ENCODE results near the gene CALML3.

Gene CALML3

DNA sequence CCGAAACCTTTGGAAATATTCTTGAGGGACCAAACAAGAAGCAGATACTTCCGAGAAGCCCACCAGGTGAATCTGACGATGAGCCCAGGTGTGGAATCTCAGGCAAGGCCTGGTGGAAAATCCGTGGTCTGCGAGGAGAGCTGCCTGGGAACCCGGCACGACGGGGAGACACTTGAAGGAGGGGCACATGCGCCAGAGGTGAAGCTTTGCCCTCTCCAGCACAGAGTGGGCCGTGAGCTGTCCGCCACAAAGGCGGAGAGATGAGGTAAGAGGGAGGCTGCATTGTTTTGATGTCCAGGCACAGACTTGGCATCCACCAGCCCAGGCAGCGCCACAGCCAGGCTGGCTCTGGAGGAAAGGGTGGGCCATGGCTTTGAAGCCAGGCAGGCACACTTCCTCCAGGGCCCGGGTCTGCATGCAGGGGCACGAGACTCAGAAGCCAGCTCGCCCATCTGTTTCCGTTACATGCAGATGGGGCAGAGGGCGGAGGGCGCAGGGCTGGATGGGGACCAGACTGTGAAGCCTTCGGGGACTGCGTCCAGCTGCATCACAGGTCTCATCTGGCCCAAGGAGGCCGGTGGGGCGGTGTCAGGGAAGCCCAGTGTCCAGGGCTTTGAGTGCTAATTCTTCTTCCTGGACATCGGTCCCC is 45.4 kb downstream of the CALML3 start:
- Histone ChIP-seq H3K79me2 (ENCODE audit: low read length) (no peaks in the 10 kb centered on the region), H4K20me1 (ENCODE audit: insufficient read depth, low read length) (no peaks in the 10 kb centered on the region), H3K4me3 (ENCODE audit: low read length) (no peak overlapping the region), H3K27ac (ENCODE audit: low read length) (no peak overlapping the region), H3K27me3 (ENCODE audit: low read depth, low read length) (peaks cover 15% of the 10 kb centered on the region), H3K36me3 (replicated peaks; ENCODE audit: low read depth, low read length) (no peaks in the 10 kb centered on the region), H2AFZ (ENCODE audit: low read depth, low read length) (no peak overlapping the region), H3K4me1 (ENCODE audit: low read length) (peaks cover 18% of the 10 kb centered on the region), H3K9ac (ENCODE audit: low read length) (no peak overlapping the region), H3K9me3 (ENCODE audit: insufficient read depth, low read length) (no peaks in the 10 kb centered on the region), H3K4me2 (ENCODE audit: low read length) (no peak overlapping the region)
- TF ChIP-seq, protein P1, sequence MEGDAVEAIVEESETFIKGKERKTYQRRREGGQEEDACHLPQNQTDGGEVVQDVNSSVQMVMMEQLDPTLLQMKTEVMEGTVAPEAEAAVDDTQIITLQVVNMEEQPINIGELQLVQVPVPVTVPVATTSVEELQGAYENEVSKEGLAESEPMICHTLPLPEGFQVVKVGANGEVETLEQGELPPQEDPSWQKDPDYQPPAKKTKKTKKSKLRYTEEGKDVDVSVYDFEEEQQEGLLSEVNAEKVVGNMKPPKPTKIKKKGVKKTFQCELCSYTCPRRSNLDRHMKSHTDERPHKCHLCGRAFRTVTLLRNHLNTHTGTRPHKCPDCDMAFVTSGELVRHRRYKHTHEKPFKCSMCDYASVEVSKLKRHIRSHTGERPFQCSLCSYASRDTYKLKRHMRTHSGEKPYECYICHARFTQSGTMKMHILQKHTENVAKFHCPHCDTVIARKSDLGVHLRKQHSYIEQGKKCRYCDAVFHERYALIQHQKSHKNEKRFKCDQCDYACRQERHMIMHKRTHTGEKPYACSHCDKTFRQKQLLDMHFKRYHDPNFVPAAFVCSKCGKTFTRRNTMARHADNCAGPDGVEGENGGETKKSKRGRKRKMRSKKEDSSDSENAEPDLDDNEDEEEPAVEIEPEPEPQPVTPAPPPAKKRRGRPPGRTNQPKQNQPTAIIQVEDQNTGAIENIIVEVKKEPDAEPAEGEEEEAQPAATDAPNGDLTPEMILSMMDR (IDR thresholded peaks at IDR 0.05; ENCODE audit: low read depth, low read length): no peak
- no peak for TF ChIP-seq EZH2phosphoT487 (IDR thresholded peaks at IDR 0.05; ENCODE audit: low read depth)

DNA sequence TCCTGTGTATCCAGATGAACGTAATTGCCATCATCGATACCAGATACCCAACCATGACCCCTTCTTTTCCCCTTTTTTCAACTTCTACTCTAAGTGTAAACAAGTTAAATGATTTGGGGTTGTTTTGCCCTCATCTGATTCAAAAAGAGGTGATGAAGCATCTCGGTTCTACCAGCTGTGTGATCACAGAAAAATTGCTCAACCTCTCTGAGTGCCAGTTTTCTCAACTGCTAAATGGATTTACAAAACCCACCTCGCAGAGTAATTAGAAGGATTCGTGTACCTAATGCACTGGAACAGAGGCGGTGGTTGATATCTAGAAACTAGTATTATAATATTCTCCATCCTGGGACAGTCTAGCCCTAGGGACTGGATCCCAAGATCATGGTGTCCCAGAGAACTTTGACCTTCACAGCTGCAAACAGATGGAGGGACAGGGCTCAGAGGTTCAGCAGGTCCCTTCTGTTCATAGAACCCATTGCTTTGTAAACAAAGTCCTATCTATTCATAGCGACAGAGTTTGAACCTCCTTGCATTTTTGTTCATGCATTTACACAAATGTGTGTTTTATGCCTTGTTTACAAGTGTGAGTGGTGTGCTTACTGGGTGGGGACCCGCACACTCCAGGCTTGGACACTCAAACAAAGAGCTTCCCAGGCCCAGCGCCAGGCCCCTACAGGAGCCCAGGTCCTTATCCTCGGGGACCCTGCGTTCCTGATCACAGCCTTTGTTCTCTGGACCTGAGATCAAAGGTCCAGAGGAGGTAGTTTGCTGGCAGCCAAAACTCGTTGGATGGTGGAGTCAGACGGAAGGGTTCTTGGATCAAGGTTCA is 46.4 kb downstream of the CALML3 start:
- Histone ChIP-seq H2AFZ (ENCODE audit: low read depth, low read length) (no peak overlapping the region), H3K4me1 (ENCODE audit: low read length) (peaks cover 28% of the 10 kb centered on the region), H3K27me3 (ENCODE audit: low read depth, low read length) (peaks cover 15% of the 10 kb centered on the region), H4K20me1 (ENCODE audit: insufficient read depth, low read length) (no peaks in the 10 kb centered on the region), H3K79me2 (ENCODE audit: low read length) (no peaks in the 10 kb centered on the region), H3K27ac (ENCODE audit: low read length) (no peak overlapping the region), H3K9ac (ENCODE audit: low read length) (no peak overlapping the region), H3K4me2 (ENCODE audit: low read length) (no peak overlapping the region), H3K36me3 (replicated peaks; ENCODE audit: low read depth, low read length) (no peaks in the 10 kb centered on the region), H3K9me3 (ENCODE audit: insufficient read depth, low read length) (no peaks in the 10 kb centered on the region), H3K4me3 (ENCODE audit: low read length) (no peak overlapping the region)
- TF ChIP-seq, protein P1 (IDR thresholded peaks at IDR 0.05; ENCODE audit: low read depth, low read length): no peak
- TF ChIP-seq EZH2phosphoT487 (IDR thresholded peaks at IDR 0.05; ENCODE audit: low read depth): no peak

DNA sequence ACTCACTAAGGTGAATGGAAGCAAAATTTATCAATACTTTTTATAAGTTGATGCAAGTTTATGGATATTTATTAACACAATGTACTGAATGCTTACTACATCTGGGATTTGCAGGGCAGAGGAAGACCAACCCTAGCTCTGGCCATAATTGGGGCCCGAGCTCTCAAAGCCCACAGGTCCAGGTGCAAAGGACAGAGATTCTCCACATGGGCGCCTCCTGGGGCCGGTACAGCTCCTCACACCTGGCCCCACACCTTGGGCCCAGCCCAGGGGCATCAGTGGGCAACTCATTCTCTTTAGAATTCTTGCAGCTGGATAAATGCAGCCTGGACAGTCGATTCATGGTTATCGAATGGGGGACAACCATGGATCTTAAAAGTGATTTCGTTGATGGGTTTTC is 47.1 kb downstream of the CALML3 start:
- H3K79me2 ChIP-seq (ENCODE audit: low read length): no peaks in the 10 kb centered on the region
- H3K36me3 ChIP-seq (replicated peaks; ENCODE audit: low read depth, low read length): no peaks in the 10 kb centered on the region
- no peaks in the 10 kb centered on the region for H3K9me3 ChIP-seq (ENCODE audit: insufficient read depth, low read length)
- H3K9ac ChIP-seq (ENCODE audit: low read length): no peak overlapping the region
- H3K4me3 ChIP-seq (ENCODE audit: low read length): no peak overlapping the region
- H3K4me2 ChIP-seq (ENCODE audit: low read length): no peak overlapping the region
- H3K27ac ChIP-seq (ENCODE audit: low read length): no peak overlapping the region
- no peak overlapping the region for H2AFZ ChIP-seq (ENCODE audit: low read depth, low read length)
- TF ChIP-seq, protein P1 (IDR thresholded peaks at IDR 0.05; ENCODE audit: low read depth, low read length): no peak
- no peak for TF ChIP-seq EZH2phosphoT487 (IDR thresholded peaks at IDR 0.05; ENCODE audit: low read depth)
- peaks cover 15% of the 10 kb centered on the region for H3K27me3 ChIP-seq (ENCODE audit: low read depth, low read length)
- H3K4me1 ChIP-seq (ENCODE audit: low read length): peaks cover 35% of the 10 kb centered on the region
- H4K20me1 ChIP-seq (ENCODE audit: insufficient read depth, low read length): no peaks in the 10 kb centered on the region

DNA sequence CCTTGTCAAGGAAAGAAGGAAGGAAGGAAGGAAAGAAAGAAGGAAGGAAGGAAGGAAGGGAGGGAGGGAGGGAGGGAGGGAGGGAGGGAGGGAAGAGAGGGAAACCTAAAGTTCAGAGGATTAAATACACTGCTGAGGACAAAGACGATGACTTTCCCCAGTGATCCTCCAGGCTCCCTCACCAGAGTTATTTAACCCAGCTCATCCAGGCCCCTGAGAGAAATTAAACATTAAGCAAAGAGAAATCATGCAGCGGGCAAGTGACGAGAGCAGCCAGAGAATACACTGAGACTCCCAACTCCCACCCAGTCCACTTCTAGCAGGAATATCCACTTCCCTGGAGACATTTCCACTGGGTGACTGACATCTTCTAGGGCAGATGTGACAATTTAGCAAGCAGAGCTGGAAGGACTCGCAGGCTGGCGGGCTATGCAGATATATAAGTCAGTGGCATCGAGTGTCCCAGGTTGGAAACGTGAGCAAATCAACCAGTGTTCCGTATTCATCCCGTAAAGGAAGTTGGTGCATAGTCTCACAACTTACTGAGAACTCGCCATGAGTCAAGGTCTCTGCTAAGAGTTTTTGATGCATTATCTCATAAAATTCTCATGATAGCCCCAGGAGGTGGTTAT is 48.7 kb downstream of the CALML3 start:
- Histone ChIP-seq H3K27me3 (ENCODE audit: low read depth, low read length) (peaks cover 15% of the 10 kb centered on the region), H3K4me1 (ENCODE audit: low read length) (peaks cover 37% of the 10 kb centered on the region)

More for the DNA sequence above, 48.7 kb downstream of the CALML3 start:
- Histone ChIP-seq H4K20me1 (ENCODE audit: insufficient read depth, low read length) (no peaks in the 10 kb centered on the region), H3K4me3 (ENCODE audit: low read length) (peak overlapping the region; percentile 68; the same call in 1 of the 2 replicates), H3K9ac (ENCODE audit: low read length) (no peak overlapping the region), H3K79me2 (ENCODE audit: low read length) (no peaks in the 10 kb centered on the region), H2AFZ (ENCODE audit: low read depth, low read length) (no peak overlapping the region), H3K9me3 (ENCODE audit: insufficient read depth, low read length) (no peaks in the 10 kb centered on the region), H3K27ac (ENCODE audit: low read length) (no peak overlapping the region), H3K36me3 (replicated peaks; ENCODE audit: low read depth, low read length) (no peaks in the 10 kb centered on the region), H3K4me2 (ENCODE audit: low read length) (peak overlapping the region; percentile 99)
- TF ChIP-seq, protein P1 (IDR thresholded peaks at IDR 0.05; ENCODE audit: low read depth, low read length): no peak
- TF ChIP-seq EZH2phosphoT487 (IDR thresholded peaks at IDR 0.05; ENCODE audit: low read depth): no peak

Measured in OCI-LY3 (cell line).